Spleen (tissue), 11 donors: ENCODE results near the gene CWC22. TPM values are rescaled to one million over a fixed set of nuclear protein-coding genes. Genes with fewer than 3 reads are reported as not detected.

Experiments used
- DNase-seq: peaks from one replicate; pipeline ENCODE4 v3.0.0-alpha.2; 2020
- H3K27ac ChIP-seq, 8 donors: fragments of 200-600 bp; sonication (generic) in 7 of 8; 1 replicate in 4 of 8; 2 replicates in 4 of 8; pipeline versions ENCODE4 v1.5.0 to v1.8.0; 2016 to 2021; ENCODE audit warnings: inconsistent platforms in 4 of 8, mild to moderate bottlenecking in 4 of 8, moderate library complexity in 1 of 8
- H3K27me3 ChIP-seq, 7 donors: fragments of 200-600 bp; sonication (generic) in 6 of 7; replicated peaks in 1 of 7; 1 replicate in 4 of 7; 2 replicates in 3 of 7; pipeline versions ENCODE4 v1.5.0 to v1.8.0; 2016 to 2021; ENCODE audit warnings: inconsistent platforms in 3 of 7, mild to moderate bottlenecking in 1 of 7
- H3K36me3 ChIP-seq, 6 donors: fragments of 200-600 bp; sonication (generic) in 5 of 6; 1 replicate in 4 of 6; 2 replicates in 2 of 6; pipeline versions ENCODE4 v1.5.0 to v1.8.0; 2016 to 2021; ENCODE audit warnings: inconsistent platforms in 2 of 6
- H3K4me1 ChIP-seq, 6 donors: fragments of 200-600 bp; sonication (generic) in 5 of 6; 1 replicate in 3 of 6; 2 replicates in 3 of 6; pipeline versions ENCODE4 v1.5.0 to v1.8.0; 2016 to 2021; ENCODE audit warnings: inconsistent platforms in 3 of 6
- H3K4me3 ChIP-seq, 8 donors: fragments of 200-600 bp; sonication (generic) in 7 of 8; 1 replicate in 4 of 8; 2 replicates in 4 of 8; pipeline versions ENCODE4 v1.5.0 to v1.8.0; 2016 to 2021; ENCODE audit warnings: inconsistent platforms in 4 of 8, mild to moderate bottlenecking in 4 of 8, moderate library complexity in 2 of 8
- H3K9me3 ChIP-seq, 8 donors: fragments of 200-600 bp; sonication (generic) in 7 of 8; 1 replicate in 4 of 8; 2 replicates in 4 of 8; pipeline versions ENCODE4 v1.5.0 to v1.8.0; 2016 to 2021; ENCODE audit warnings: inconsistent platforms in 4 of 8
- CTCF ChIP-seq, 11 experiments: fragments of 200-600 bp in 7 of 11; fragments of 450-650 bp in 4 of 11; sonication (generic) in 4 of 11; IDR thresholded peaks in 8 of 11; conservative IDR thresholded peaks in 3 of 11; 1 replicate in 7 of 11; 2 replicates in 4 of 11; pipeline versions ENCODE4 v1.4.0 to v1.8.0; 2016 to 2021; ENCODE audit warnings: antibody characterized with exemption in 11 of 11, inconsistent platforms in 4 of 11, mild to moderate bottlenecking in 1 of 11
- POLR2A ChIP-seq, 3 donors: fragments of 450-650 bp; IDR thresholded peaks; one replicate each; pipeline ENCODE4 v1.5.1; 2017; ENCODE audit warnings: antibody characterized with exemption in 3 of 3, mild to moderate bottlenecking in 1 of 3
- POLR2AphosphoS5 ChIP-seq, 3 donors: sonication (generic); formaldehyde crosslinking; IDR thresholded peaks; one replicate each; pipeline ENCODE4 v1.5.1; 2017; ENCODE audit warnings: antibody characterized with exemption in 3 of 3
- WGBS, 5 donors: extraction: QIAGEN DNeasy Blood & Tissue Kit in 3 of 5; methylation state at CpG; one replicate each; pipeline versions ENCODE4 v1.1.5 to v1.1.7; 2013 to 2018; 5-methylcytosine and 5-hydroxymethylcytosine counted together
- intact Hi-C: fragments of 100-400 bp; cut with DNase I; formaldehyde crosslinking; loops from one replicate; pipeline ENCODE4 v1.15.0; 2023; ENCODE audit warnings: low total_unique reads
- polyA plus RNA-seq, 3 donors: library from polyadenylated mRNA; stranded (reverse); fragments of 200-250 nt; gene quantifications; one replicate each; pipeline ENCODE4 v1.2.1, GENCODE V29; 2013
- total RNA-seq, 7 donors: library from RNA; depleted of rRNA in 3 of 7; stranded (reverse); fragments of >200 nt in 3 of 7; fragmentation: NEBNext Ultra II Directional in 4 of 7; extraction: Animal tissue kit (Norgen Biotek cat#: 25700) in 4 of 7; gene quantifications; one replicate each; pipeline versions ENCODE4 v1.1.0 to v1.2.1, GENCODE V29; 2016 to 2021
- donor health status: healthy with polysubstance abuse.
- donor health status: DM: no; HTN: no; CAD: no; lungs with moderate emphysema.
- donor health status: DM: no; HTN: no; CAD: no.
- donor health status: Bipolar disorder and iron deficiency.
- donor health status: healthy.
- donor health status: DM: no; HTN: no; CAD: no.
- donor health status: DM: yes; HTN: yes; CAD: no.

Gene CWC22
- total and polyA plus RNA-seq, 10 donors = 9.6 to 31.7 (median 21.5) TPM

- intact Hi-C loops = no loop called here
- Histone ChIP-seq H3K4me1 (no peaks in the 10 kb centered on the region), H3K4me3 (no peak overlapping the region), H3K27ac (no peak overlapping the region), H3K27me3 (no peaks in the 10 kb centered on the region), H3K36me3 (no peaks in the 10 kb centered on the region), H3K9me3 (no peaks in the 10 kb centered on the region)
- WGBS, 5 donors = 69 to 88% (median 81%) methylated on average over 3 of the region's 3 CpGs
- TF ChIP-seq POLR2A (IDR thresholded peaks at IDR 0.05) = no peak
- no peak for TF ChIP-seq CTCF (IDR thresholded peaks at IDR 0.05 in 8 of 11, conservative IDR thresholded peaks at IDR 0.05 in 3 of 11)
- TF ChIP-seq POLR2AphosphoS5 (IDR thresholded peaks at IDR 0.05) = no peak
- DNase-seq = no peak
Observed at GRCh38 chr2:179910735-179911113, 96.4 kb downstream of the CWC22 start.

GRCh38 chr2:179909845-179910734, 97.0 kb downstream of the CWC22 start:
- intact Hi-C loops = no loop called here
- 70 to 80% (median 74%) methylated on average over 6 of the region's 6 CpGs for WGBS, 5 donors

GRCh38 chr2:179900655-179901054, 106.4 kb downstream of the CWC22 start:
- Histone ChIP-seq H3K9me3 (peaks cover 0 to 15% (median 6%) of the 10 kb centered on the region in 8 donors), H3K27ac (no peak overlapping the region), H3K36me3 (no peaks in the 10 kb centered on the region), H3K27me3 (no peaks in the 10 kb centered on the region), H3K4me3 (no peak overlapping the region), H3K4me1 (no peaks in the 10 kb centered on the region)
- intact Hi-C loops = no loop called here
- 79 to 95% (median 87%) methylated on average over 5 of the region's 5 CpGs for WGBS, 5 donors
- TF ChIP-seq CTCF (IDR thresholded peaks at IDR 0.05 in 8 of 11, conservative IDR thresholded peaks at IDR 0.05 in 3 of 11) (no peak), POLR2AphosphoS5 (IDR thresholded peaks at IDR 0.05) (no peak), POLR2A (IDR thresholded peaks at IDR 0.05) (no peak)
- DNase-seq = no peak

More at GRCh38 chr2:179909845-179910734, 97.0 kb downstream of the CWC22 start:
- TF ChIP-seq CTCF (IDR thresholded peaks at IDR 0.05 in 8 of 11, conservative IDR thresholded peaks at IDR 0.05 in 3 of 11) = no peak
- no peak for TF ChIP-seq POLR2AphosphoS5 (IDR thresholded peaks at IDR 0.05)
- TF ChIP-seq POLR2A (IDR thresholded peaks at IDR 0.05) = no peak
- H3K27ac ChIP-seq = no peak overlapping the region
- no peak for DNase-seq
- no peaks in the 10 kb centered on the region for H3K27me3 ChIP-seq
- no peaks in the 10 kb centered on the region for H3K9me3 ChIP-seq
- no peaks in the 10 kb centered on the region for H3K4me1 ChIP-seq
- no peak overlapping the region for H3K4me3 ChIP-seq
- no peaks in the 10 kb centered on the region for H3K36me3 ChIP-seq

GRCh38 chr2:179899666-179900065, 107.4 kb downstream of the CWC22 start:
- Histone ChIP-seq H3K27ac (no peak overlapping the region), H3K36me3 (no peaks in the 10 kb centered on the region), H3K4me3 (no peak overlapping the region), H3K4me1 (no peaks in the 10 kb centered on the region), H3K27me3 (no peaks in the 10 kb centered on the region), H3K9me3 (peaks cover 0 to 15% (median 6%) of the 10 kb centered on the region in 8 donors)
- intact Hi-C loops = no loop called here
- TF ChIP-seq POLR2AphosphoS5 (IDR thresholded peaks at IDR 0.05) = no peak
- TF ChIP-seq CTCF (IDR thresholded peaks at IDR 0.05 in 8 of 11, conservative IDR thresholded peaks at IDR 0.05 in 3 of 11) = no peak
- TF ChIP-seq POLR2A (IDR thresholded peaks at IDR 0.05) = no peak
- DNase-seq = no peak
- 95 to 100% (median 96%) methylated on average over 1 of the region's 1 CpG for WGBS, 5 donors
